GM21360 (cell line): ENCODE measurements around the gene PVALEF.
"Not testable (repeated sequence)": the region's sequence is repeated elsewhere in the genome, so short reads cannot be mapped to it uniquely, and the experiment has no call there.

Experiments
- ATAC-seq: cut with Tn5 transposase; IDR thresholded peaks from one replicate; pipeline ENCODE4 v1.9.1; 2021; ENCODE audit warnings: mild to moderate bottlenecking, moderate library complexity; ENCODE audit not compliant: unreplicated experiment

The PVALEF gene

DNA sequence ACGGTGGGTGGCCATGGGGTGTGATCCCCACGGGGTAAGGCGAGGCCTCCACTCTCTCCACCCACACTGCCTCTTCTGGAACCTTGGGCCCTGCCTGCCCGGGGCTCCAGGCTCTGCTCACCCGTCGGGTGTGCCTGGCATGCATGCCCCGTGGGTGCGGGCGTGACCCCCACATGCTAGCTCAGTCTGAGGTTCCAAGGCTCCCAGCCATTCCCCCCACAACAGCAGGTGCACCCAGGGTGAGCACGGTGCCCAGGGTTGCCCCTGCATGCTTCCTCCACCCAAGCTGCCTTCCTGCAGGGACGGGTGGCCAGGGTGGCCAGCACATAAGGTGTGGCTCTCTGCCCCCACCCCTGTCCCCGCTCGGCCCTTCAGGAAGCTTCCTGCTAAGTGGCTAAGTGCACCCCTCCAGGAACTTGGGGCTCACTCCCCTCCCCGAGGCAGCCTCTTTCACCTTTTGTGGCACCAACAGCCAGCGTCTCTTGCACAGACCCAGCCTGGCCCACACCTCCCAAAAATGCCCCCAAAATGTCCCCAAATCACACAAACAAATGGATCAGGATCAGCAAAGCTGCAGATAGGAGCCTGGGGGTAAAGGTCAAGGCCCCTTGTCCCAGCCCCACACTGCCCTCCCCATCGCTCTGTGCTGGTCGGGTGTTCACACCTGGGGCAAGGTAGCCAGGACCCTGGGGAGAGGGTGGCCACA is 21.4 kb upstream of the PVALEF start:
- ATAC-seq: no peak

- ATAC-seq: no peak
These were observed 20.9 kb upstream of the PVALEF start for GRCh38 chr17:81144423-81144781.

DNA sequence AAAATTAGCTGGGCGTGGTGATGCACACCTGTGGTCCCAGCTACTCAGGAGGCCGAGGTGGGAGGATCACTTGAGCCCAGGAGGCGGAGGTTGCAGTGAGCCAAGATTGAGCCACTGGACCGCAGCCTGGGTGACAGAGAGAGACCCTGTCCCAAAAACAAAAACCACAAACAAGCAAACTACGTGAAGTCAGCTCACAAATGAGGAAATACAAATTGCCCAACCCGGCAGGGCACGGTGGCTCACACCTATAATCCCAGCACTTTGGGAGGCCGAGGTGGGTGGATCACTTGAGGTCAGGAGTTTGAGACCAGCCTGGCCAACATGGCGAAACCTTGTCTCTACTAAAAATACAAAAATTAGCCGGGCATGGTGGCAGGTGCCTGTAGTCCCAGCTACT is 19.1 kb upstream of the PVALEF start:
- ATAC-seq: not testable (repeated sequence)

- ATAC-seq: no peak
These were observed 17.6 kb upstream of the PVALEF start for GRCh38 chr17:81147701-81148100.

DNA sequence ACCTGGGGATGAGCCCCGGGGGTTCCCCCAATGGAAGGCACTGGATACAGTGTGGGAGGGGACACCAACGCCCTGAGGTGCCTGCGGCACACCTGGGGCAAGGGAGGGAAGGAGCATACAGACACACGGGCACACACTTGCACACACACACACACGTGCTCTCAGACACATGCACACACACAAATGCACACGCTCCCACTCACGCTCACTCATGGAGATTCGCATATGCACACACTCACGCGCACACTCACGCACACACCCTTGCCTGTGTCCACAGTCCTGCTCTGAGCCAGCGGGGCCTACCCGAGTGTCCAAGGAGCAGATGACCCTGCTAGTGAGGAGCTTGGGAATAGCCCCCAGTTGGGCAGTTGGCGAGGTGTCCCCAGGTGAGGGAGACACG is 16.7 kb upstream of the PVALEF start:
- no peak for ATAC-seq

DNA sequence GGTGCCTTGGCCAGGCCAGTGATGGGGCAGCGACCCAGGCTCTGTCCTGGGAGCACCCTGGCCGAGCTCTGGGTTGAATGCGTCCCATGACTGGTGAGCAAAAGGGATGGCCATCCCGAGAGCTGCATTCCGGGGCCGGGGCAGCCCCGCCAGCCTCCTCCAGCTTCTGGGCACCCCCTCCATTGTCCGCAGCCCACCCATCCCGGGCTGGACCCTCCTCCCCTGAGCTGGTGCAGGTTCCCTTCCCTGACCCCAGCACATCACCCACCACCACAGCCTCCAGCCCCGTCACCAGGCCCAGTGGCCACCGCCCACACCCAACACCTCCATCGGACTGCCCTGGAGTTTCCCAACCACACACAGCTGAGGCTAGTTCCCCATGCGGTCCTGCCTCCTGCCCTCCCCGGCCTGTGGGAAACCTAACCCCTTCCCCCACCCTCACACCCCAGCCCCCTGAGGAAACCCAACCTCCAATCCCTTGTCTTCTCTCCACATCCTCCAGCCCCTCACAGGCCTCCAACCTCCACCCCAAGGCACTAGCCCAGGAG is 16.2 kb upstream of the PVALEF start:
- ATAC-seq: no peak

DNA sequence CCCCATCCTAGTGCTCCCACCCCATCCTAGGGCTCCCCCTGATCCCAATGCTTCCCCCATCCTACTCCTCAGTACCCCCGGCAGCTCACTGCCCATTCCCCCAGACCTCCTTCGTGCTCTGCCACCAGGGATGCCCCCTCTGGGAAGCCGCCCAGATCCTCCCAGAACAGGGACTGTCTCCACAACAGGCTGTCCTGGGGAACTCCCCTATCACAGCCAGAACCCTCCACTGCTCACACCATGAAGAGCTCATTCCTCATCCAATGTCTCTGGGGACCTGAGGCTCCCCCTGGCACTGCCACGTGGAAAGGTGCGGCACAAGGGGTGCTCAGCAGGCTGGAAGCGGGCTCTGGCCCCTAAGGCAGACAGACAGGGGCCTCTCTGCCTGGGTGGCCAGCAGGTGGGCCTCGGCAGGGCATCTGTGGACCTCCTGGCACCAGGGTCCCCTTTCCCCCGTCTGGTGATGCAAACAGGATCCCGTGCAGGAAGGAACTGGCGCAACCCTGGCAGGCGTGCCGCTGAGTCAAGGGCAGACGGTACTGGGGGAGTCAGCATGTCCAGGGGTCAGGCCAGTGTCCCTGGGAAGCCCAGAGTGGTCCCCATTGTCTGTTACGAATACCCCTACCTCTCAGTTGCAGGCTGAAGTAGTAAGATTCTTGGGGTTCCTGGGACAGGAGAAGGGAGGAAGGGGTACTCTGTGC is 14.8 kb upstream of the PVALEF start:
- no peak for ATAC-seq

- ATAC-seq: no peak
These were observed 14.0 kb upstream of the PVALEF start for GRCh38 chr17:81151278-81151677.

DNA sequence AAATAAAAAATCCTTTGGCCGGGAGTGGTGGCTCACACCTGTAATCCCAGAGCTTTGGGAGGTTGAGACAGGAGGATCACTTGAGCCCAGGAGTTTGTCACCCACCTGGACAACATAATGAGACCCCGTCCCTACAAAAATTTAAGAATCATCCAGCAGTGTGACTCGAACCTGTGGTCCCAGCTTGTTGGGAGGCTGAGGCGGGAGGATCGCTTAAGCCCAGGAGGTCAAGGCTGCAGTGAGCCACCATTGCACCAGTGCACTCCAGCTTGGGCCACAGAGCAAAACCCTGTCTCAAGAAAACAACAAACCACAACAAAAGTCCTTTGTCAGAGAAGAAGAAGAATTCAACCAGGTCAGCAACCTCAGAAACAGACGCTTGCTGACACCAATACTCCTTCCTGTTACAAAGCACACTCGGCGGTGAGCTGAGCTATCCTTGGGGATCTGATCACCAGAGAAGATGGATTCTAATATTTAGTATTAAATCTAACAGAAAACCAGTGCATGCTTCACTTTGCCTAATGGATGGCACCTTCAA is 12.9 kb upstream of the PVALEF start:
- ATAC-seq: no peak

GRCh38 chr17:81153340-81153803 is 11.9 kb upstream of the PVALEF start:
- no peak for ATAC-seq

DNA sequence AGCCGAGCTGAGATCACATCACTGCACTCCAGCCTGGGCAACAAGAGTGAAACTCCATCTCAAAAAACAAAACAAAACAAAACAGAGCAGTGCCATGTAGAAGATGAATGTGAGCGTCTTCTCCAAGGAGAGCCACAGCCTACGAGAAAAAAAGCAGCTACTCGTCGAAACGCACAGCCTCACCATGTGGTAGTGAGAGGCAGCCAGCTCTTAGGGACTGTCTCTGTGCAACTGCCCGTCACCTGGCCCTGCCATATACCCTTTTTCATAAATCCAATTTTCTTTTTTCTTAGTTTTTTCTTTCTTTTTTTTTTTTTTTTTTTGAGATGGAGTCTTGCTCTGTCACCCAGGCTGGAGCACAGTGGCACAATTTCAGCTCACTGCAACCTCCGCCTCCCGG is 11.3 kb upstream of the PVALEF start:
- ATAC-seq: not testable (repeated sequence)

DNA sequence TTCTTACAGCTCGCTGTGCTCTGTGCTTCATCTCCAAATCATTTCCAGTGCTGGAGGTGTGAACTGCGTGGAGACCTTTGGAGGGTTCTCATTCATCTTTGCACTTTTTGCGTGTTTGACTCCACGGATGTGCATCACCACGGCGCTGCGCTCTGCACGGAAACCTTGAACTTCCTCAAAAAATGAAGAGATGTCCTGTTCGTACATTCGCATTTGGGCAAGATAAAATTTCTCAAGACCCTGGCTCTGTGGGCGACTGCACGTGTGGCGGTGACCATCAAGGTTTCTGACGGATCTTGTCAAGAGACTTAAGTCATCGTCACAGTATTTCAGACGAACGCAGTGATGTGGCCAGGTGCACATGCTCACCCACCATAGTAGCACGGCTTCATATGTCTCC is 10.3 kb upstream of the PVALEF start:
- no peak for ATAC-seq

DNA sequence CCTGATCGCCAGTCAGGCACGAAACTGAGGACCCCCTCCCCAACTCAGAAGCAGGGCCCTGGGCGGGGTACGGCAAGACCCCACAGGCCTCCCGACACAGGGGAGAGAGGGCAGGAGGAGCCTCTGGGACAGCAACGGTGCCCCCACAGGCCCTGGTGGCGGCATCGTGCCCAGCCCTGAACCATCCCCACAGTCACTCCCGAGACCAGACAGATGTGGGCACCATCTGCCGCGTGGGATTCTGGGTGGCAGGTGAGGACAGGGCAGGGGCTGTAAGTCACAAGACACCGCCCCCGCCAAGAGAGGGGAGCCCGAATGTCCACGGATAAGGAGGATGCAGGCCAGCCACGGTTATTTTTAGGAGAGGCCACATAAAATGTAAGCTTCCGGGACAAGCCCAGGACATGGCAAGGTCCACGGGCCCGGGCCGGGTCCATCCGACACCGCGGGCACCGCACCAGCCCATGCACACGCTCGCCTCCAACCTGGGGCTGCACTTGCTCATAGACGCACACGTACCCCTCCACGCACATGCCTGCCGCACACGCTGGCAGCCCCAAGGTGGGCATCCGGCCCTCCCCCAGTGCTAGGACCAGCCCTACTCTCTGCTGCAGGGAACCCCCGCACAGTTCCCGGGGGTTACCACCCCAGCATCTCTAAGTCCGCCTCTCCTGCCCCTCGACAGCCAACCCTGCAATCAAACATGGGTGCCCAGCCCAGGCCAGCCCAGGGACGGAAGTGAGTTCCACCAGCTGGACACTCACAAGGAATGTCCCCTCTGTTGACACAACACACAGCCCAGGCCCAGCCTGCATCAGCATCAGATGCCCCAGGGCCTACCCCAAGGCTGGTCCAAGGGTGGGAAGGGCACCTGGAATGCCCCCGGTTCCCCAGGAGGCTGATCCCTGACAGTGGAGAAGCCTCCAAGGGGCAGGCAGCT is 8.2 kb upstream of the PVALEF start:
- ATAC-seq: no peak

GRCh38 chr17:81157848-81158687 is 7.2 kb upstream of the PVALEF start:
- ATAC-seq: no peak

DNA sequence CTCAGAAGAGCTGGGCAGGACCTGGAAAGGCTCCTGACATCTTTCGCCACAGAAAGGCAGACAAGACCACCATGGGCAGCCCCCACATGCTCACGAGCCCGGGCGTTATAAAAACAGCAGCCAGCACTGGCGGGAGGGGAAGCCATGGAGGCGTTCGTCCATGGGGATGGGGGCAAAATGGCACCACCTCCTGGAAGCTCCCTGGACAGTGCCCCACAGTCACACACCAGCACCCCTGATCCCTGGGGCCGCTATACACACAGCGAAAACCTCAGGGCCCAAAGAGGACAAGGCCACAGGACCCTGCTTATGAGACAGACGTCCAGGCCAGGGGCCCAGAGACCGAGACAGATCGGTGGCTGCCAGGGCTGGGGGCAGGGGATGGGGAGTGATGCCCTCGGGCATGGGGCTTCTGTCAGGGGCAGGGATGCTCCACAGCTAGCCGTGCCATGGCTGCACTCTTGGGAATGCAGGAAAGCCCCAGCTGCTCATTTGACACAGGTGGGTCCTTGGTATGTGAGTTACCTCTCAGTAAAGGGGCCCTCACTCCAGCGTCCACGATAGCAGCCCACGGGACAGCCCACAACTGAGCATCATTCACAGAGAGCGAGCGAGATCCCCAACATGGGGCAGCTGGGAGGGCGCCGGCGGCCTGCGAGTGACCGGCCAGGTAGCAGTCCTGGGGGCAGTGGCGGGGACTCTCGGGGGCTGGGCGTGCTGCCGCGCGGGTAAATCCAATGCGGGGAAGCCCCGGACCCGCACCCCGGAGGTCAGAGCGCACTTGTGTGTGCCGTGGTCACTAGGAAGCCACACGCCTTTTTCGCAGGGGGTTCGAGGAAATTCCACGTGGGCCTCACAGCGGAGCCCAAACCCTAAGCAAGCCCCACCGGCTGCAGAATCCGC is 6.4 kb upstream of the PVALEF start:
- no peak for ATAC-seq

DNA sequence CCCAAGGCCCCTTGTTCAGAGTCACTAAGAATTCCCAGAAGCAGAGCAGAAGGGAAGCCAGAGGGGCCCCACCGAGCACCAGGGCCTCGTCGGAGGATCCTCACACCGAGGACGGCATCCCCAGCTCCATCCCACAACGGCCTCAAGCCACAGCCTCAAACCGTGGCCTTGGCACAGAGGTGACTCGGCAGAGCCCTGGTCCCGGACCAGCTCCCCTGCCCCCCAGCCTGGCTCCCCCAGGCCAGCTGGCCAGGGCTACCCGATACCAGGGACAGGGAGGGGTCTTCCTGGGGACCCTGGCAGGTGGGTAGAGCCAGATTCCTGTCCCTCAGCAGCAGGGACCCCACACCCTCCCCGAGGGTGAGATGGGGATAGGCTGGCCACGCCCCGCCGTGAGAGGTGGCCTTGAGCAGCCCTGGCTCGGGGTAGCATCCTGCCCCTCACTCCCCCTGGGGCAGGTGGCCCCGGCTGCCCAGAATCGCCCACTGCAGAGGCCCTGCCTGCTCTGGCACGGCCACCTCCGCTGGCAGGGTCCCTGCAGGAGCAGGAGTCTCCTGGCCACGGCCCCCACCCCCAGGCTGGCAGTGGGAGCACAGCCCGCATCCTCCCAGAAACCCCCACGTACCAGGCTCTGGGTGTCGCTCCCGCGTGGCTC is 5.6 kb upstream of the PVALEF start:
- ATAC-seq: no peak

DNA sequence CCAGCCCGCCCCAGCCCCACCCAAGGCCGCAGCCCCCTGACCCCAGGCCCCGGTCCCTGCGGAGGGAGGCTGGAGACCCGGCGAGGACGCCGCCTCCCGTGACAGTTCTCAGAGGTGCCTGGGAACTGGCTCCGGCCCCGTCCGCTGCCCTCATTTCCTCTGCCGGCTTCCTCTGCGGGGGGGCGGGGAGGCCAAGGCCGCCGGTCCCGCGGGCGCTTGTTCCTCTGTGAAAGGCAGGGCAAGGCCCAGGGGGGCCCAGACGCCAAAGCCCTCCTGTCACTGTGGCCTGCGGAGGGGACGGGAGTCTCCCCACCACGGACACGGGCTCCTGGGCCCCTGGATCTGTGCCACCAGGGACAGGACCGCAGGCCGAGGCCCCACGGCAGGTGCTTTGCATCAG is 5.0 kb upstream of the PVALEF start:
- no peak for ATAC-seq

GRCh38 chr17:81160747-81161453 is 4.4 kb upstream of the PVALEF start:
- no peak for ATAC-seq
